HEK293 (cell line): ENCODE data around the gene CEMP1.

ENCODE experiments used
- CTCF ChIA-PET: fragments of 350-600 bp; formaldehyde crosslinking; extraction: SDS; loops from one replicate; lab custom pipeline; 2021; ENCODE audit warnings: antibody characterized with exemption; lab: Yijun Ruan, JAX
- POLR2A ChIA-PET: fragments of 300-600 bp; formaldehyde crosslinking; extraction: SDS; loops from one replicate; lab custom pipeline; 2020; ENCODE audit warnings: antibody characterized with exemption, inconsistent platforms; lab: Yijun Ruan, JAX
- H3K27ac ChIP-seq: fragments of 200-500 bp; sonication (Bioruptor generic); 2 replicates; pipeline ENCODE4 v1.5.1; 2014; ENCODE audit warnings: low read depth, low read length, control low read depth, inconsistent platforms; ENCODE audit errors: extremely low read depth
- H3K36me3 ChIP-seq, 2 experiments: fragments of 200-500 bp in 1 of 2; sonication (Bioruptor generic) in 1 of 2; 1 replicate in 1 of 2; 2 replicates in 1 of 2; pipeline ENCODE4 v1.5.1; 2014 to 2017; ENCODE audit warnings: inconsistent platforms in 2 of 2, low read length in 2 of 2; ENCODE audit not compliant: control insufficient read depth in 2 of 2, insufficient read depth in 1 of 2
- H3K4me1 ChIP-seq: fragments of 200-500 bp; sonication (Bioruptor generic); 2 replicates; pipeline ENCODE4 v1.5.1; 2014; ENCODE audit warnings: mild to moderate bottlenecking, low read length, inconsistent platforms; ENCODE audit not compliant: control insufficient read depth, insufficient read depth
- H3K4me3 ChIP-seq: 2 replicates; pipeline ENCODE4 v1.5.1; 2011; ENCODE audit warnings: low read depth, mild to moderate bottlenecking, control low read depth, low read length, moderate library complexity
- H3K9me3 ChIP-seq: fragments of 200-500 bp; sonication (Bioruptor generic); 2 replicates; pipeline ENCODE4 v1.5.1; 2014; ENCODE audit warnings: low read depth, low read length, inconsistent platforms; ENCODE audit not compliant: control insufficient read depth, insufficient read depth
- EGR2 ChIP-seq: fragments of 450-650 bp; formaldehyde crosslinking; IDR thresholded peaks from 2 replicates; pipeline ENCODE4 v1.5.1; 2016; ENCODE audit warnings: low read depth, missing biosample characterization, missing genetic modification characterization
- GFI1B ChIP-seq: fragments of 450-650 bp; formaldehyde crosslinking; IDR thresholded peaks from 2 replicates; pipeline ENCODE4 v1.5.1; 2016; ENCODE audit warnings: missing biosample characterization, missing genetic modification characterization
- KLF7 ChIP-seq: fragments of 450-650 bp; formaldehyde crosslinking; IDR thresholded peaks from 2 replicates; pipeline ENCODE4 v1.5.1; 2016; ENCODE audit warnings: missing biosample characterization, missing genetic modification characterization, borderline replicate concordance
- SETDB1 ChIP-seq: IDR thresholded peaks from one replicate; pipeline ENCODE4 v1.6.1; 2017; ENCODE audit warnings: mild to moderate bottlenecking, low read length, moderate library complexity, mixed read lengths; ENCODE audit not compliant: insufficient read length
- TSHZ1 ChIP-seq: fragments of 450-650 bp; formaldehyde crosslinking; IDR thresholded peaks from 2 replicates; pipeline ENCODE4 v1.5.1; 2016; ENCODE audit warnings: missing biosample characterization, missing genetic modification characterization, borderline replicate concordance
- WT1 ChIP-seq: fragments of 450-650 bp; formaldehyde crosslinking; IDR thresholded peaks from 2 replicates; pipeline ENCODE4 v1.5.1; 2016; ENCODE audit warnings: missing biosample characterization, missing genetic modification characterization
- ZBTB21 ChIP-seq: fragments of 450-650 bp; formaldehyde crosslinking; IDR thresholded peaks from 2 replicates; pipeline ENCODE4 v1.5.1; 2017; ENCODE audit warnings: missing biosample characterization, missing genetic modification characterization
- ZNF302 ChIP-seq: fragments of 450-650 bp; formaldehyde crosslinking; IDR thresholded peaks from 2 replicates; pipeline ENCODE4 v1.5.1; 2016; ENCODE audit warnings: missing biosample characterization, missing genetic modification characterization, low read depth
- ZNF473 ChIP-seq: fragments of 450-650 bp; formaldehyde crosslinking; IDR thresholded peaks from 2 replicates; pipeline ENCODE4 v1.5.1; 2017; ENCODE audit warnings: missing biosample characterization, missing genetic modification characterization
- ZNF571 ChIP-seq: fragments of 450-650 bp; formaldehyde crosslinking; IDR thresholded peaks from 2 replicates; pipeline ENCODE4 v1.5.0; 2017; ENCODE audit warnings: missing biosample characterization, missing genetic modification characterization
- ZNF600 ChIP-seq: fragments of 450-650 bp; formaldehyde crosslinking; IDR thresholded peaks from 2 replicates; pipeline ENCODE4 v1.5.1; 2016; ENCODE audit warnings: missing biosample characterization, missing genetic modification characterization
- ZNF792 ChIP-seq: fragments of 450-650 bp; formaldehyde crosslinking; IDR thresholded peaks from 2 replicates; pipeline ENCODE4 v1.5.1; 2016; ENCODE audit warnings: missing biosample characterization, missing genetic modification characterization
- ZSCAN16 ChIP-seq: fragments of 450-650 bp; formaldehyde crosslinking; IDR thresholded peaks from 2 replicates; pipeline ENCODE4 v1.5.1; 2016; ENCODE audit warnings: missing biosample characterization, missing genetic modification characterization
- ZSCAN4 ChIP-seq: fragments of 450-650 bp; formaldehyde crosslinking; IDR thresholded peaks from 2 replicates; pipeline ENCODE4 v1.5.1; 2017; ENCODE audit warnings: missing biosample characterization, missing genetic modification characterization

The CEMP1 gene

GRCh38 chr16:2492292-2492691, 38.9 kb downstream of the CEMP1 start (continued):
- TF ChIP-seq TSHZ1 (tag by site-specific recombination), result no peak
- no peak for TF ChIP-seq WT1 (tag by site-specific recombination)
- TF ChIP-seq, all 188 proteins: peak for 0

GRCh38 chr16:2490190-2491105, 40.8 kb downstream of the CEMP1 start:
- Histone ChIP-seq H3K27ac (no peak overlapping the region), H3K4me3 (no peak overlapping the region), H3K36me3 (peaks cover 0 to 8% of the 10 kb centered on the region in 2 experiments; a peak in 2 of 3 replicates), H3K4me1 (no peaks in the 10 kb centered on the region; the same call in 1 of the 2 replicates), H3K9me3 (no peaks in the 10 kb centered on the region)
- ChIA-PET POLR2A (no interaction called here), CTCF (interaction anchor here (1.5 kb wide), 1 partner anchor 11 kb away, joined by 5 read pairs; no protein-coding TSS in a partner anchor)
- peak; percentile 50; the same call in 1 of the 2 replicates for TF ChIP-seq ZNF600
- TF ChIP-seq ZNF302, result no peak
- TF ChIP-seq ZNF473, result no peak
- peak; percentile 12; the same call in 1 of the 2 replicates for TF ChIP-seq EGR2 (tag by site-specific recombination)
- TF ChIP-seq ZNF792 (tag by site-specific recombination), result no peak
- no peak for TF ChIP-seq SETDB1
- TF ChIP-seq GFI1B (tag by site-specific recombination), result no peak

GRCh38 chr16:2489581-2489980, 41.6 kb downstream of the CEMP1 start:
- no peaks in the 10 kb centered on the region; the same call in 1 of the 2 replicates for H3K4me1 ChIP-seq
- H3K36me3 ChIP-seq, result peaks cover 0 to 8% of the 10 kb centered on the region in 2 experiments; a peak in 2 of 3 replicates
- CTCF ChIA-PET, result interaction anchor here (2.4 kb wide), 1 partner anchor 12 kb away, joined by 24 read pairs; no protein-coding TSS in a partner anchor
- no peak overlapping the region for H3K27ac ChIP-seq
- no peak for TF ChIP-seq ZBTB21
- no peak for TF ChIP-seq ZSCAN16 (tag by site-specific recombination)
- no peak for TF ChIP-seq ZNF571 (tag by site-specific recombination)
- no peak for TF ChIP-seq ZSCAN4 (tag by site-specific recombination)
- no peak for TF ChIP-seq KLF7 (tag by site-specific recombination)
- no peak overlapping the region for H3K4me3 ChIP-seq
- POLR2A ChIA-PET, result no interaction called here
- H3K9me3 ChIP-seq, result no peaks in the 10 kb centered on the region
